Epithelial cell of esophagus (primary cell): ENCODE results near the gene RNF4.

Source experiments
- DNase-seq: peaks from one replicate; pipeline ENCODE4 v3.0.0; 2010; ENCODE audit warnings: low read depth
- H3K4me3 ChIP-seq: 2 replicates; pipeline ENCODE4 v1.5.1; 2011; ENCODE audit warnings: mild to moderate bottlenecking, low read length, control low read depth
- CTCF ChIP-seq: IDR thresholded peaks from 2 replicates; pipeline ENCODE4 v1.5.1; 2011; ENCODE audit warnings: low read depth, mild to moderate bottlenecking, low read length, control low read depth, inconsistent platforms; ENCODE audit not compliant: insufficient read depth; ENCODE audit errors: missing control alignments

Gene RNF4

GRCh38 chr4:2515830-2516550 is 47.1 kb downstream of the RNF4 start:
- no peak for TF ChIP-seq CTCF
- no peak for DNase-seq
- no peak overlapping the region for H3K4me3 ChIP-seq

- TF ChIP-seq CTCF: no peak
- no peak for DNase-seq
- H3K4me3 ChIP-seq: no peak overlapping the region
These were observed 47.7 kb downstream of the RNF4 start for GRCh38 chr4:2516635-2517034.

GRCh38 chr4:2526559-2526958 is 57.7 kb downstream of the RNF4 start:
- no peak for DNase-seq
- TF ChIP-seq CTCF: no peak
- H3K4me3 ChIP-seq: no peak overlapping the region

GRCh38 chr4:2534904-2535375 is 66.0 kb downstream of the RNF4 start:
- H3K4me3 ChIP-seq: peak overlapping the region; percentile 62
- DNase-seq: peak; percentile 21

GRCh38 chr4:2535376-2536192 is 66.7 kb downstream of the RNF4 start:
- TF ChIP-seq CTCF: no peak
- H3K4me3 ChIP-seq: peak overlapping the region; percentile 62
- peak; percentile 30 for DNase-seq

More at GRCh38 chr4:2534904-2535375, 66.0 kb downstream of the RNF4 start:
- no peak for TF ChIP-seq CTCF

GRCh38 chr4:2536193-2537010 is 67.5 kb downstream of the RNF4 start, which contains the start of gene FAM193A:
TSS of gene FAM193A (plus strand) at chr4:2536647. CDS start at chr4:2536916, 269 bp downstream.
- DNase-seq: peak; percentile 100
- TF ChIP-seq CTCF: no peak
- peak within 1 kb of the TSS; percentile 72 for H3K4me3 ChIP-seq
